ENCODE results near the gene MGST3. TPM values are rescaled to one million over a fixed set of nuclear protein-coding genes. Genes with fewer than 3 reads are reported as not detected.

Gene MGST3
- total and polyA plus RNA-seq, 2 experiments from 2014 or later: 84.5 to 262 TPM

DNA sequence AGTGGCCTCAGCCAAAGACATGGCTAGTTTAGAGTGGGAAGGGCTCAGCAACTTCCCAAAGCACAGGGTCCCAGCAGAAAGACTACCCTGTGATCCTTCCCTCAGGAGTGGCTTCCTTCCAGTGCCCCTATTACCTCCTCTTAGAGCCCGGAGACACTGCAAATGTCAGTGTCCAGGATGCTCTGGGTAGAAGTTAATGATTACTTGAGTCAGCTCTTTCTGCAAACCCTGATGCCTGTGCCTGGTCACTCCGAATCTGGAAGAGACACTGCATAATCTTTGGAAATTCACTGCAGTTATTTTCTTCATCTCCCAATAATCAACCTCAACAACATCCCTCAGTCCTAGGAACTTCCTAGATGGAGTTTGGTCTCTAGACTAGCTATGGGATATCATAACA, 27.2 kb upstream of the MGST3 start (continued):
- TF ChIP-seq, protein P1, sequence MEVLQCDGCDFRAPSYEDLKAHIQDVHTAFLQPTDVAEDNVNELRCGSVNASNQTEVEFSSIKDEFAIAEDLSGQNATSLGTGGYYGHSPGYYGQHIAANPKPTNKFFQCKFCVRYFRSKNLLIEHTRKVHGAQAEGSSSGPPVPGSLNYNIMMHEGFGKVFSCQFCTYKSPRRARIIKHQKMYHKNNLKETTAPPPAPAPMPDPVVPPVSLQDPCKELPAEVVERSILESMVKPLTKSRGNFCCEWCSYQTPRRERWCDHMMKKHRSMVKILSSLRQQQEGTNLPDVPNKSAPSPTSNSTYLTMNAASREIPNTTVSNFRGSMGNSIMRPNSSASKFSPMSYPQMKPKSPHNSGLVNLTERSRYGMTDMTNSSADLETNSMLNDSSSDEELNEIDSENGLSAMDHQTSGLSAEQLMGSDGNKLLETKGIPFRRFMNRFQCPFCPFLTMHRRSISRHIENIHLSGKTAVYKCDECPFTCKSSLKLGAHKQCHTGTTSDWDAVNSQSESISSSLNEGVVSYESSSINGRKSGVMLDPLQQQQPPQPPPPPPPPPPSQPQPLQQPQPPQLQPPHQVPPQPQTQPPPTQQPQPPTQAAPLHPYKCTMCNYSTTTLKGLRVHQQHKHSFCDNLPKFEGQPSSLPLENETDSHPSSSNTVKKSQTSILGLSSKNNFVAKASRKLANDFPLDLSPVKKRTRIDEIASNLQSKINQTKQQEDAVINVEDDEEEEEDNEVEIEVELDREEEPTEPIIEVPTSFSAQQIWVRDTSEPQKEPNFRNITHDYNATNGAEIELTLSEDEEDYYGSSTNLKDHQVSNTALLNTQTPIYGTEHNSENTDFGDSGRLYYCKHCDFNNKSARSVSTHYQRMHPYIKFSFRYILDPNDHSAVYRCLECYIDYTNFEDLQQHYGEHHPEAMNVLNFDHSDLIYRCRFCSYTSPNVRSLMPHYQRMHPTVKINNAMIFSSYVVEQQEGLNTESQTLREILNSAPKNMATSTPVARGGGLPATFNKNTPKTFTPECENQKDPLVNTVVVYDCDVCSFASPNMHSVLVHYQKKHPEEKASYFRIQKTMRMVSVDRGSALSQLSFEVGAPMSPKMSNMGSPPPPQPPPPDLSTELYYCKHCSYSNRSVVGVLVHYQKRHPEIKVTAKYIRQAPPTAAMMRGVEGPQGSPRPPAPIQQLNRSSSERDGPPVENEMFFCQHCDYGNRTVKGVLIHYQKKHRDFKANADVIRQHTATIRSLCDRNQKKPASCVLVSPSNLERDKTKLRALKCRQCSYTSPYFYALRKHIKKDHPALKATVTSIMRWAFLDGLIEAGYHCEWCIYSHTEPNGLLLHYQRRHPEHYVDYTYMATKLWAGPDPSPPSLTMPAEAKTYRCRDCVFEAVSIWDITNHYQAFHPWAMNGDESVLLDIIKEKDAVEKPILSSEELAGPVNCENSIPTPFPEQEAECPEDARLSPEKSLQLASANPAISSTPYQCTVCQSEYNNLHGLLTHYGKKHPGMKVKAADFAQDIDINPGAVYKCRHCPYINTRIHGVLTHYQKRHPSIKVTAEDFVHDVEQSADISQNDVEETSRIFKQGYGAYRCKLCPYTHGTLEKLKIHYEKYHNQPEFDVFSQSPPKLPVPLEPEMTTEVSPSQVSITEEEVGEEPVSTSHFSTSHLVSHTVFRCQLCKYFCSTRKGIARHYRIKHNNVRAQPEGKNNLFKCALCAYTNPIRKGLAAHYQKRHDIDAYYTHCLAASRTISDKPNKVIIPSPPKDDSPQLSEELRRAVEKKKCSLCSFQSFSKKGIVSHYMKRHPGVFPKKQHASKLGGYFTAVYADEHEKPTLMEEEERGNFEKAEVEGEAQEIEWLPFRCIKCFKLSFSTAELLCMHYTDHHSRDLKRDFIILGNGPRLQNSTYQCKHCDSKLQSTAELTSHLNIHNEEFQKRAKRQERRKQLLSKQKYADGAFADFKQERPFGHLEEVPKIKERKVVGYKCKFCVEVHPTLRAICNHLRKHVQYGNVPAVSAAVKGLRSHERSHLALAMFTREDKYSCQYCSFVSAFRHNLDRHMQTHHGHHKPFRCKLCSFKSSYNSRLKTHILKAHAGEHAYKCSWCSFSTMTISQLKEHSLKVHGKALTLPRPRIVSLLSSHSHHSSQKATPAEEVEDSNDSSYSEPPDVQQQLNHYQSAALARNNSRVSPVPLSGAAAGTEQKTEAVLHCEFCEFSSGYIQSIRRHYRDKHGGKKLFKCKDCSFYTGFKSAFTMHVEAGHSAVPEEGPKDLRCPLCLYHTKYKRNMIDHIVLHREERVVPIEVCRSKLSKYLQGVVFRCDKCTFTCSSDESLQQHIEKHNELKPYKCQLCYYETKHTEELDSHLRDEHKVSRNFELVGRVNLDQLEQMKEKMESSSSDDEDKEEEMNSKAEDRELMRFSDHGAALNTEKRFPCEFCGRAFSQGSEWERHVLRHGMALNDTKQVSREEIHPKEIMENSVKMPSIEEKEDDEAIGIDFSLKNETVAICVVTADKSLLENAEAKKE (CRISPR knock-in tag; IDR thresholded peaks at IDR 0.05): no peak
- no peak for TF ChIP-seq EZH2 (IDR thresholded peaks at IDR 0.05; ENCODE audit: low read depth, unreplicated experiment)
- no peak for TF ChIP-seq EZH2phosphoT487 (IDR thresholded peaks at IDR 0.05; ENCODE audit: unreplicated experiment)
- TF ChIP-seq STAT1 (IDR thresholded peaks at IDR 0.05; ENCODE audit: unreplicated experiment): no peak
- TF ChIP-seq ZNF114 (CRISPR knock-in tag; IDR thresholded peaks at IDR 0.05): no peak
- TF ChIP-seq NANOG (IDR thresholded peaks at IDR 0.05; ENCODE audit: borderline replicate concordance): no peak
- TF ChIP-seq, protein P2, sequence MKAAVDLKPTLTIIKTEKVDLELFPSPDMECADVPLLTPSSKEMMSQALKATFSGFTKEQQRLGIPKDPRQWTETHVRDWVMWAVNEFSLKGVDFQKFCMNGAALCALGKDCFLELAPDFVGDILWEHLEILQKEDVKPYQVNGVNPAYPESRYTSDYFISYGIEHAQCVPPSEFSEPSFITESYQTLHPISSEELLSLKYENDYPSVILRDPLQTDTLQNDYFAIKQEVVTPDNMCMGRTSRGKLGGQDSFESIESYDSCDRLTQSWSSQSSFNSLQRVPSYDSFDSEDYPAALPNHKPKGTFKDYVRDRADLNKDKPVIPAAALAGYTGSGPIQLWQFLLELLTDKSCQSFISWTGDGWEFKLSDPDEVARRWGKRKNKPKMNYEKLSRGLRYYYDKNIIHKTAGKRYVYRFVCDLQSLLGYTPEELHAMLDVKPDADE (IDR thresholded peaks at IDR 0.05): no peak
- TF ChIP-seq, protein P3, sequence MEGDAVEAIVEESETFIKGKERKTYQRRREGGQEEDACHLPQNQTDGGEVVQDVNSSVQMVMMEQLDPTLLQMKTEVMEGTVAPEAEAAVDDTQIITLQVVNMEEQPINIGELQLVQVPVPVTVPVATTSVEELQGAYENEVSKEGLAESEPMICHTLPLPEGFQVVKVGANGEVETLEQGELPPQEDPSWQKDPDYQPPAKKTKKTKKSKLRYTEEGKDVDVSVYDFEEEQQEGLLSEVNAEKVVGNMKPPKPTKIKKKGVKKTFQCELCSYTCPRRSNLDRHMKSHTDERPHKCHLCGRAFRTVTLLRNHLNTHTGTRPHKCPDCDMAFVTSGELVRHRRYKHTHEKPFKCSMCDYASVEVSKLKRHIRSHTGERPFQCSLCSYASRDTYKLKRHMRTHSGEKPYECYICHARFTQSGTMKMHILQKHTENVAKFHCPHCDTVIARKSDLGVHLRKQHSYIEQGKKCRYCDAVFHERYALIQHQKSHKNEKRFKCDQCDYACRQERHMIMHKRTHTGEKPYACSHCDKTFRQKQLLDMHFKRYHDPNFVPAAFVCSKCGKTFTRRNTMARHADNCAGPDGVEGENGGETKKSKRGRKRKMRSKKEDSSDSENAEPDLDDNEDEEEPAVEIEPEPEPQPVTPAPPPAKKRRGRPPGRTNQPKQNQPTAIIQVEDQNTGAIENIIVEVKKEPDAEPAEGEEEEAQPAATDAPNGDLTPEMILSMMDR (conservative IDR thresholded peaks at IDR 0.05; ENCODE audit: low read depth in 2 of 2): no peak
